SK-N-SH (cell line): ENCODE results near the gene SENP1. TPM values are rescaled to one million over a fixed set of nuclear protein-coding genes. Genes with fewer than 3 reads are reported as not detected.

Source experiments
- CTCF ChIA-PET: fragments of 300-600, 350-600 bp; formaldehyde crosslinking; extraction: SDS; loops from one replicate; lab custom pipeline; 2021; lab: Yijun Ruan, JAX
- POLR2A ChIA-PET: fragments of 350-600 bp; sonication (Branson Sonifier 250); formaldehyde crosslinking; extraction: SDS; loops from one replicate; lab custom pipeline; 2020; ENCODE audit warnings: antibody characterized with exemption, inconsistent platforms; lab: Yijun Ruan, JAX
- DNase-seq: peaks from one replicate; pipeline ENCODE4 v3.0.0; 2012
- H2AFZ ChIP-seq: fragments of 200-600 bp; sonication (generic); 2 replicates; pipeline ENCODE4 v1.8.1; 2016; ENCODE audit warnings: antibody characterized with exemption, mild to moderate bottlenecking, low read depth
- H3F3A ChIP-seq: fragments of 200-600 bp; sonication (generic); replicated peaks from 2 replicates; pipeline ENCODE3; 2016; ENCODE audit warnings: antibody characterized with exemption, mild to moderate bottlenecking; ENCODE audit not compliant: insufficient read depth
- H3K27ac ChIP-seq, 2 experiments: fragments of 200-500 bp in 1 of 2; fragments of 200-600 bp in 1 of 2; sonication (Bioruptor generic) in 1 of 2; sonication (generic), shearing (Covaris generic) in 1 of 2; 2 replicates each; pipeline versions ENCODE4 v1.5.1 to v1.6.1; 2014 to 2016; ENCODE audit warnings: low read depth in 2 of 2, inconsistent platforms in 1 of 2, low read length in 1 of 2, mild to moderate bottlenecking in 1 of 2, mixed read lengths in 1 of 2
- H3K27me3 ChIP-seq: fragments of 200-600 bp; sonication (generic), shearing (Covaris generic); 2 replicates; pipeline ENCODE4 v1.6.1; 2016; ENCODE audit warnings: mixed run types; ENCODE audit not compliant: insufficient read depth
- H3K36me3 ChIP-seq, 2 experiments: fragments of 200-500 bp in 1 of 2; fragments of 200-600 bp in 1 of 2; sonication (Bioruptor generic) in 1 of 2; sonication (generic) in 1 of 2; replicated peaks in 1 of 2; 2 replicates each; pipeline versions ENCODE3 to v1.5.1; 2014 to 2016; ENCODE audit warnings: low read length in 1 of 2, mild to moderate bottlenecking in 1 of 2; ENCODE audit not compliant: insufficient read depth in 2 of 2, control insufficient read depth in 1 of 2
- H3K4me1 ChIP-seq, 2 experiments: fragments of 200-500 bp in 1 of 2; fragments of 200-600 bp in 1 of 2; sonication (Bioruptor generic) in 1 of 2; sonication (generic), shearing (Covaris generic) in 1 of 2; 2 replicates each; pipeline versions ENCODE4 v1.5.1 to v1.6.1; 2014 to 2016; ENCODE audit warnings: low read depth in 1 of 2, low read length in 1 of 2, mixed run types in 1 of 2; ENCODE audit not compliant: insufficient read depth in 2 of 2, control insufficient read depth in 1 of 2
- H3K4me2 ChIP-seq: fragments of 200-600 bp; sonication (generic), shearing (Covaris generic); 2 replicates; pipeline ENCODE4 v1.6.1; 2017; ENCODE audit warnings: mixed run types
- H3K4me3 ChIP-seq, 2 experiments: fragments of 200-500 bp in 1 of 2; fragments of 200-600 bp in 1 of 2; sonication (Bioruptor generic) in 1 of 2; sonication (generic), shearing (Covaris generic) in 1 of 2; 2 replicates each; pipeline versions ENCODE4 v1.5.1 to v1.8.1; 2014 to 2016; ENCODE audit warnings: low read depth in 2 of 2, inconsistent platforms in 1 of 2, low read length in 1 of 2, mild to moderate bottlenecking in 1 of 2, mixed read lengths in 1 of 2, moderate library complexity in 1 of 2
- H3K79me2 ChIP-seq: fragments of 200-600 bp; sonication (generic); 2 replicates; pipeline ENCODE4 v1.8.1; 2017; ENCODE audit warnings: mild to moderate bottlenecking; ENCODE audit not compliant: insufficient read depth
- H3K9ac ChIP-seq: fragments of 200-600 bp; sonication (generic); 2 replicates; pipeline ENCODE4 v1.6.1; 2017; ENCODE audit warnings: mixed run types
- H3K9me2 ChIP-seq: fragments of 200-600 bp; sonication (generic); 2 replicates; pipeline ENCODE4 v1.6.1; 2017; ENCODE audit warnings: mixed run types
- H3K9me3 ChIP-seq: fragments of 200-600 bp; sonication (generic); 2 replicates; pipeline ENCODE4 v1.6.1; 2017; ENCODE audit warnings: mixed run types, mild to moderate bottlenecking, moderate library complexity
- H4K20me1 ChIP-seq: fragments of 200-600 bp; sonication (generic); 2 replicates; pipeline ENCODE4 v1.6.1; 2017; ENCODE audit warnings: mild to moderate bottlenecking, mixed run types; ENCODE audit not compliant: insufficient read depth
- EP300 ChIP-seq, 2 experiments: IDR thresholded peaks; 2 replicates each; pipeline versions ENCODE4 v1.4.0 to v1.6.1; 2012; ENCODE audit warnings: borderline replicate concordance in 1 of 2, low read depth in 1 of 2, low read length in 1 of 2
- EZH2phosphoT487 ChIP-seq: fragments of 200-600 bp; sonication (generic); IDR thresholded peaks from 2 replicates; pipeline ENCODE4 v1.6.1; 2017; ENCODE audit warnings: low read depth, mixed run types, mild to moderate bottlenecking, antibody characterized with exemption, moderate library complexity, borderline replicate concordance
- FOSL2 ChIP-seq: IDR thresholded peaks from 2 replicates; pipeline ENCODE4 v1.4.0; 2012; ENCODE audit warnings: low read depth, mild to moderate bottlenecking, moderate library complexity, borderline replicate concordance
- GABPA ChIP-seq: IDR thresholded peaks from 2 replicates; pipeline ENCODE4 v1.4.0; 2012; ENCODE audit warnings: low read depth, mild to moderate bottlenecking
- MXI1 ChIP-seq: IDR thresholded peaks from 2 replicates; pipeline ENCODE4 v1.6.1; 2012; ENCODE audit warnings: mild to moderate bottlenecking, low read depth, low read length, improper control_type of control experiment
- NRF1 ChIP-seq: IDR thresholded peaks from 2 replicates; pipeline ENCODE4 v1.6.1; 2012; ENCODE audit warnings: low read depth, mild to moderate bottlenecking, low read length
- RAD21 ChIP-seq: IDR thresholded peaks from 2 replicates; pipeline ENCODE4 v1.6.1; 2012; ENCODE audit warnings: mild to moderate bottlenecking, low read length
- RCOR1 ChIP-seq: fragments of 150-350 bp; IDR thresholded peaks from 2 replicates; pipeline ENCODE4 v1.6.1; 2017; ENCODE audit warnings: antibody characterized with exemption, low read length
- SIN3A ChIP-seq: IDR thresholded peaks from 2 replicates; pipeline ENCODE4 v1.6.1; 2012; ENCODE audit warnings: low read depth, mild to moderate bottlenecking, low read length, moderate library complexity, borderline replicate concordance
- SMC3 ChIP-seq: IDR thresholded peaks from 2 replicates; pipeline ENCODE4 v1.6.1; 2012; ENCODE audit warnings: low read depth, low read length, improper control_type of control experiment
- TCF12 ChIP-seq: IDR thresholded peaks from 2 replicates; pipeline ENCODE4 v1.4.0; 2012
- TEAD4 ChIP-seq: IDR thresholded peaks from 2 replicates; pipeline ENCODE4 v1.4.0; 2012; ENCODE audit warnings: mild to moderate bottlenecking, borderline replicate concordance; ENCODE audit not compliant: insufficient read depth
- WGBS: methylation state at CpG from one replicate; pipeline ENCODE4 v1.1.6; 2017; ENCODE audit warnings: low lambda C conversion rate; 5-methylcytosine and 5-hydroxymethylcytosine counted together
- polyA plus RNA-seq, 3 experiments: library from polyadenylated mRNA; depleted of rRNA; stranded (reverse); fragments of >200 nt; gene quantifications; 2 replicates each; pipeline ENCODE4 v1.2.3, GENCODE V29; 2012

SENP1 gene
- polyA plus RNA-seq, 1 of the 3 experiments (the other 2 are of a cell fraction), result 5.6 TPM

DNA sequence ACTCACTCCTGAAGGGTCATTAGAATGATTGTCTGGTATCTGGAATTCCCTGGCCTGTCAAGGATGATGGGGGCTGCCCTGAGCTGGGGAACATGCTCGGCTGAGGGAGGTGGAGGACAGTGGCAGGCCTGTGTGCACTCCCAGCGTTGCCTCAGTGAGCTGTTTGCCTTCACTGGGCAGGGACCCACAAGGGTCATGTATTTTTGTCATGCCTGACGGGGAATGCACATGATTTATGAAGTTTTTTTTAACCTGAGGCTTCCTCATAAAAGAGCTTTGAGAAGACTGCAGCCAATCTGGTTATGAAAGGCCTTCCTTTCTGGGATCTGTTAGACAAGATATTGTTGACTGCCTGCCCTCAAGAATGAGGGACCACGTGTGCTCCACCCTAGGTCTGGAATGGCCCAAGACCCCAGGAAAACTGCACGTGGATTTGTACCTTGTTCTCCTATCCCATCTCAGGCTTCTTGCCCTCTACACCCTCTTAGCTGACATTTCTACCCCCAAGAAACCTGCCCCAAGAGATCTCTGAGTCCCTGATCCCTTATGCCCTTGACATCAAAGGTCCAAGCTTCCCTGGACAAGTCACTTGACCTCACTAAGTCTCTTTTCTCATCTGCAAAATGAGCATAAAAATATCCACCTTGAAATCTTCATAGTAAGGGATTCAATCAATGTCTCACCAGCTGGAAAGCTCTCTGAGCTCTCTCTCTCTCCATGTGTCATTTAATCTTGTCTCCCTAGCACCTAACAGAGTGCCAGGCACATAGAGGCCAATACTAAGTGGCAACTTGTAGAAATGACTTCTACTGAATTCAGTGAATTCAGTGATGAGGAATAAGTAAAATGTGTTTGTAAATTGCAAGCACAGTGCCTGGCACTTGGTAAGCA, 77.1 kb downstream of the SENP1 start:
- no peak for DNase-seq
- Histone ChIP-seq H3K36me3 (no peaks in the 10 kb centered on the region), H3K9me3 (no peaks in the 10 kb centered on the region), H3K9ac (no peak overlapping the region), H3K4me3 (no peak overlapping the region), H3K4me2 (no peak overlapping the region), H3F3A (no peaks in the 10 kb centered on the region), H3K4me1 (peaks cover 0 to 6% of the 10 kb centered on the region in 2 experiments; a peak in 1 of 4 replicates), H4K20me1 (no peaks in the 10 kb centered on the region), H2AFZ (no peak overlapping the region), H3K79me2 (no peaks in the 10 kb centered on the region), H3K27me3 (no peaks in the 10 kb centered on the region), H3K27ac (no peak overlapping the region), H3K9me2 (no peaks in the 10 kb centered on the region)
- TF ChIP-seq MXI1 (no peak), SMC3 (no peak), RAD21 (no peak), GABPA (no peak), TEAD4 (no peak), RCOR1 (no peak), SIN3A (no peak), FOSL2 (no peak)
- WGBS, result 61% methylated on average over 4 of the region's 5 CpGs
- ChIA-PET CTCF (interaction anchor here (0.6 to 1.7 kb wide), 3 partner anchors 16 to 129 kb away, joined by 3 to 4 read pairs (median 3); no protein-coding TSS in a partner anchor), POLR2A (no interaction called here)

- Histone ChIP-seq H3K27ac (no peak overlapping the region), H4K20me1 (no peaks in the 10 kb centered on the region), H3K9me3 (no peaks in the 10 kb centered on the region), H3F3A (no peaks in the 10 kb centered on the region), H3K9ac (no peak overlapping the region), H3K4me2 (no peak overlapping the region), H2AFZ (no peak overlapping the region), H3K4me1 (peaks cover 0 to 8% of the 10 kb centered on the region in 2 experiments; a peak in 1 of 4 replicates), H3K27me3 (no peaks in the 10 kb centered on the region; the same call in 1 of the 2 replicates), H3K4me3 (no peak overlapping the region), H3K9me2 (no peaks in the 10 kb centered on the region), H3K79me2 (no peaks in the 10 kb centered on the region), H3K36me3 (no peaks in the 10 kb centered on the region)
- DNase-seq, result no peak
- ChIA-PET CTCF (interaction anchor here (1.6 kb wide), 1 partner anchor 137 kb away, joined by 3 read pairs; no protein-coding TSS in a partner anchor), POLR2A (no interaction called here)
- WGBS, result 83% methylated on average over 14 of the region's 18 CpGs
- TF ChIP-seq EZH2phosphoT487, result no peak
- no peak for TF ChIP-seq GABPA
- no peak for TF ChIP-seq MXI1
- no peak for TF ChIP-seq NRF1
- TF ChIP-seq SMC3, result no peak
- no peak for TF ChIP-seq EP300 (IDR thresholded peaks at IDR 0.05; ENCODE audit: borderline replicate concordance in 1 of 2, low read depth in 1 of 2, low read length in 1 of 2)
- no peak for TF ChIP-seq SIN3A
- TF ChIP-seq TCF12, result no peak
These were observed 78.5 kb downstream of the SENP1 start for GRCh38 chr12:48027183-48028002.
